HG03135 (cell line): Measurements from ENCODE around the gene ARAF.
"Not testable (repeated sequence)": the region's sequence is repeated elsewhere in the genome, so short reads cannot be mapped to it uniquely, and the experiment has no call there.

ENCODE experiments used
- ATAC-seq: cut with Tn5 transposase; IDR thresholded peaks from one replicate; pipeline ENCODE4 v1.9.1; 2021; ENCODE audit warnings: mild to moderate bottlenecking, moderate library complexity; ENCODE audit not compliant: unreplicated experiment

Gene ARAF

DNA sequence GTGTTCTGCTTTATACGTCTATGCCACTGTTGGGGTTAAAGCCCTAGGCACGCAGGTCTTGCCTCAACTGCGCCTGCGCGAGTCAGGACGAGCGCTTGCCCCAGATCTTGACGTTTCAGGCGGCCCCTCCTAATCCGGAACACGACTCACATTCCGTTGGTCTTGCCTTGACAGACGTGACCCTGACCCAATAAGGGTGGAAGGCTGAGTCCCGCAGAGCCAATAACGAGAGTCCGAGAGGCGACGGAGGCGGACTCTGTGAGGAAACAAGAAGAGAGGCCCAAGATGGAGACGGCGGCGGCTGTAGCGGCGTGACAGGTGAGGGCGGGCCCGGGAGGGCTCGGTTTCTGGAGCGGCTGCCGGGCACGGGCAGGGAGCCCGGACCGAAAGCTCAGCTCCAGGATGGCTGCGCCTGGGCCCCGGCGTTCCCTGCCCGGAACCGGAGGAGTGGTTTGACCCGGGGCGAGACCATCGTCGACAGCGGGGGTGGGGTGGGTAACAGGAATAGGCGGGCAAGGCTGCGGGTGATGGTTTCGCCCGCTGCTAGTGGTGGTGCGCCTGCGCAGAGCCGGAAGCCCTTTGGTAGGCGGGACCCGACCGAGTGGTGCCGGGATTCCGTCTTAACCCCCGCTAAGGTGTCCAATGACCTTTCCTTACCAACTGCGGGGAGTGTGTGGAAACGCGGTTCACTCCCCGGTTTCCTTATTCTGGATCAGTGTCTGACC lies at the start of gene ARAF:
ARAF (plus strand) TSS at position 272 of the 725 bp plus-strand sequence. CDS start 1,763 bp downstream, outside the sequence.
- ATAC-seq = peak; percentile 85

DNA sequence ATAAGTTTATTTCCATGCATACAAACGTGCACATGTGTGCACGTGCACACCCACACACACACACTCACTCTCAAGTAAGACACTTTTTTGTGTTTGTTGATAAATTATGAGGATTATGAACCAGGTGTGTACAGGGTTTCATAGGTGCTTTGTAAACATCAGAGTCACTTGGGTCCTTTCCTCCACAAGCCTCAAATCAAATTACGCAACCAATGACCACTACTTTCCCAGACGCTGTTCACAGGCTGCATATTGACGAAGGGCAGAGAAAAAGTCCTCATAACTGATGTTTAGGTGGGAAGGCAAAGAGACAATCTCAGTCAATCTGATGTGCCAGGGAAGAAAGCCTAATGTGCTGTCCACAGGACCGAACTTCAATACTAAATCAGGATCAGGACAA lies 48.6 kb upstream of the ARAF start:
- ATAC-seq = not testable (repeated sequence)

- peak; percentile 65 for ATAC-seq
Measured at GRCh38 chrX:47513034-47513965, 47.7 kb upstream of the ARAF start.

DNA sequence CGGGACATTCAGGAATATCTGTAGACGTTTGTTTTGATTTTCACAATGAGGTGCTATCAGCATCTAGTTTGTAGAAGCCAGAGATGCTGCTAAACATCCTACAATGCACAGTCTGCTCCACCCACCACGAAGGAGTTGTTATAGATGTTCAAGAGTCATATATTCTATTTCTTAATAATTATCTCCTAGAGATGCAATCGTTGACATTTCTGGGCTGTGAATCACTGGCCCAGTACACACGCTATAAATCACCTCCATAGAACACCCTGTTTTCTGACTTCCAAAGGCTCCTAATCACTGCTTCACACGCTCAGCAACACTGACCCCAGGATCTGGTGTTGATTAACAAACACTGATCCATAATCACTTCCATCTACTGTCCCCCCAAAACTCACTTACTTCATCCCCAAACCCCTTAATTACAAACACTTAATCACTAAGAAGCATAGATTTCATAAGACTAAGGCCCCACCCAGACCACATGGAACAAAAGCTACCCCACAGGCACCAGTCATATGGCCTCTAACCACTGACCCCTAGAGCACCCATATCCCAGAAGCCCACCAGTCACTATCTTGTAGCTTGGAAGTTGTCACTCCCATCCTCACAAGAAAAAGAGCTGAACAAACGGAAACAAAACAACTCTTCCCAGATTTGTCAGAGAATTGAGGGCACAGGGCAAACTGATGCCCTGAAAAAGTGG lies 46.3 kb upstream of the ARAF start:
- no peak for ATAC-seq

- ATAC-seq = no peak
Measured at GRCh38 chrX:47515941-47516665, 44.9 kb upstream of the ARAF start.

GRCh38 chrX:47518144-47518543 lies 42.9 kb upstream of the ARAF start:
- no peak for ATAC-seq

DNA sequence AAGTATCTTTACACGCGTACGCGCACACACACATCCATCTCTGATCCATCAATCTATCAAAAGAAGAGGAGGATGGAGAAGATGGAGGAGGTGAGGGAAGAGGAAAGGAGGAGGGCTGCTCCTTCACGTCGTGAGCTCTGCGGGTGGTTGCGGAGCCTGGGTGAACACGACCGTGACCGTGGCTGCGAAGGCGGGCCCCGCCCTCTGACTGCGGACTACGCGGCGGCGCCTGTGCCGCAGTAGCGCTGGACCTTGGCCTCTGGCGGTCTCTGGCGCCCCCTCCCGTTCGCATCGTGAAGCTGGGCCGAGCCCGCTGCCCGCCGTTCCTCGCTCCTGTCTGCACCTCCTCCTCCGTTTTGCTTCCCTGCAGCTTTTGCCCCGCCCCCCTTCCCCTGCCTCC lies 37.7 kb upstream of the ARAF start:
- ATAC-seq = peak; percentile 94

DNA sequence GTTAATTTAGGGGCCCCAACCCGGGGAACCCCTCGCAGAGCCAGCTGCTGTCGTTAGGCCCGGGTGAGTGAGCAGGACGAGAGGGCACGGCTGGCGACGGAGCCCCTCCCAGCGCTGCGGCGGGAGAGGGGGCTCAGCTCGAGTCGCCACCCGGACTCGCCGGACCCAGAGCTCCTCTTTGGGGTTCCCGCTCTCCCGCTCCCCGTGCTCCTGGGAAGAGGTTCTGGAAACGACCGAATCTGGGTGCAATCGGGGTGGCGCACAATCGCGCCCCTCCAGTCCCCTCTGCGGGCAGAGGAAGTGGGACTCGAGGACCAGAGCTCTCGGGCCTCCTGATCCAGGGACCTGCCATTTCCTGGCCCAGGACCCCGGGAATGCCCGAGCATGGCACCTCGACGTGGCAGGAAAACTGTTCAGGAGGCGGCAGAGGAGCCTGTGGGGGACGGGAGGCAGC lies 37.3 kb upstream of the ARAF start:
- peak; percentile 16 for ATAC-seq

DNA sequence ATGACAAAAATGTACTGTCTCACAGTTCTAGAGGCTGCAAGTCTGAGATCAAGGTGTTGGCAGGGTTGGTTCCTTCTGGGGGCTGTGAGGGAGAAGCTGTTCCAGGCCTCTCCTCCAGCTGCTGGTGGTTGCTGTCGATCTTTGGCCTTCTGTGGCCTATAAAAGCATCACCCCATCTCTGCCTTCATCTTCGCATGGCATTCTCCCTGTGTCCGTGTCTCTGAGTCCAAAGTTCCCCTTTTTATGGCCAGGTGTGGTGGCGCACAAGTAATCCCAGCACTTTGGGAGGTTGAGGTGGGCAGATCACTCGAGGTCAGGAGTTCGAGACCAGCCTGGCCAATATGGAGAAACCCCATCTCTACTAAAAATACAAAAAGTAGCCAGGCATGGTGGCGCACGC lies 31.5 kb upstream of the ARAF start:
- no peak for ATAC-seq

DNA sequence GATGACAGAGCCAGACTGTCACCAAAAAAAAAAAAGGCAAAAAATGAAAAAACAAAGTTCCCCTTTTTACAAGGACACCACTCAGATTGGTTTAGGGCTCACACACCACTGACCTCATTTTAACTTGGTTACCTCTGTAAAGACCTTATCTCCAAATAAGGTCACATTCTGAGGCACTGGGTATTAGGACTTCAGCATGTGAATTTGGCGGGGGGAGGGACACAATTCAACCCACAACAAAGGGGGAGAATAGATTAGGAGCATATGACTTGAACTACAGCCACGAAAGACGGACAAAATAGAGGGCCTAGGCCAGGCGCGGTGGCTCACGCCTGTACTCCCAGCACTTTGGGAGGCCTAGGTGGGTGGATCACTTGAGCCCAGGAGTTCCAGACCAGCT lies 31.0 kb upstream of the ARAF start:
- no peak for ATAC-seq

DNA sequence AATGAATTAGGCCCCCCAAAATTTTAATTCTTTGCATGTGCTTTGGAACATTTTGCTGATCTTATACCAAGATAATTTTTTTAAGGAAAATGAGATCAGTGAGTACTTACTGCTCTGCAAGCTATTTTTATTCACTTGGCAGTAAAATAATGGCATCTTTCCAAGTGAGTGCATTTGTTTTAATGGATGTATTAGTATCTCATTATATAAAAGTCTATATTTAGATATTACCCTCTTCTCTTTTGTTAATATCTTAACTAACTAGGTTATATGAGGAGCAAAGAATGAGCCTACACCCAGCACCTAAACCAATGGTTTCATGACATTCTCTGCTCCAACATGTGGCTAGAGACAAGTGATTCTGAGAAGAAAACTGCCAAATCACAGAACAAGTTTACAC lies 21.1 kb upstream of the ARAF start:
- no peak for ATAC-seq

GRCh38 chrX:47540754-47541538 lies 20.1 kb upstream of the ARAF start:
- no peak for ATAC-seq

DNA sequence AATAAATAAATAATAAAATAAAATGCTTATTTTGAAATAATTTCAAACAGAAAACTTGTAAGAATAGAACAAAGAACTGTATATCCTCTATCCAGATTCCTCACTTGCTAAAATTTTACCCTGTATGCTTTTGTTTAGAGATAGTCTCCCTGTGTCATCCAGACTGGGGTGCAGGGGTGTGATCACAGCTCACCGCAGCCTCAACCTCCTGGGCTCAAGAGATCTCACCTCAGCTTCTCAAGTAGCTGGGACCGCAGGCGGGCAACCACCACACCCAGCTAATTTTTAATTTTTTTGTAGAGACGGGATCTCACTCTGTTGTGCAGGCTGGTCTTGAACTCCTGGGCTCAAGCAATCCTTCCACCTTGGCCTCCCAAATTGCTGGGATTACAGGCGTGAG lies 17.5 kb upstream of the ARAF start:
- no peak for ATAC-seq

- peak; percentile 93 for ATAC-seq
Measured at GRCh38 chrX:47556045-47556623, 4.9 kb upstream of the ARAF start.

- no peak for ATAC-seq
Measured at GRCh38 chrX:47558436-47558835, 2.6 kb upstream of the ARAF start.

GRCh38 chrX:47560179-47560933 lies 649 bp upstream of the ARAF start:
- ATAC-seq = no peak

GRCh38 chrX:47561659-47562151 lies 700 bp downstream of the ARAF start:
- peak; percentile 5 for ATAC-seq

GRCh38 chrX:47562615-47563243 lies 1.7 kb downstream of the ARAF start:
- ATAC-seq = no peak
